ENCODE data around the gene BHLHE23.

- TF ChIP-seq CTCF (IDR thresholded peaks at IDR 0.05) (no peak), EP300 (IDR thresholded peaks at IDR 0.05; ENCODE audit: borderline replicate concordance in 1 of 2, low read depth in 1 of 2, low read length in 1 of 2) (no peak), MAX (IDR thresholded peaks at IDR 0.05; ENCODE audit: low read depth) (no peak)
These were observed 42.1 kb downstream of the BHLHE23 start for GRCh38 chr20:62964700-62965099.

Measured in SK-N-SH (cell line).